GM10266 (cell line): Measurements from ENCODE around the gene LDLRAP1.

Experiments used
- DNase-seq: peaks from one replicate; pipeline ENCODE4 v3.0.0; 2012; ENCODE audit errors: extremely low spot score
- CTCF ChIP-seq: IDR thresholded peaks from 2 replicates; pipeline ENCODE4 v1.5.1; 2012; ENCODE audit warnings: mild to moderate bottlenecking, low read depth; ENCODE audit not compliant: control insufficient read depth, insufficient read depth; ENCODE audit errors: missing control alignments

The LDLRAP1 gene

GRCh38 chr1:25540750-25541342, 2.6 kb upstream of the LDLRAP1 start:
- TF ChIP-seq CTCF = no peak
- DNase-seq = no peak

- no peak for TF ChIP-seq CTCF
- no peak for DNase-seq
Observed at GRCh38 chr1:25541425-25541824, 2.0 kb upstream of the LDLRAP1 start.

- DNase-seq = no peak
- no peak for TF ChIP-seq CTCF
Observed at GRCh38 chr1:25541889-25542658, 1.3 kb upstream of the LDLRAP1 start.

- no peak for DNase-seq
- TF ChIP-seq CTCF = no peak
Observed at GRCh38 chr1:25543005-25543424, 391 bp upstream of the LDLRAP1 start.

GRCh38 chr1:25544243-25544764, 898 bp downstream of the LDLRAP1 start:
- DNase-seq = no peak
- TF ChIP-seq CTCF = no peak

GRCh38 chr1:25544819-25545218, 1.4 kb downstream of the LDLRAP1 start:
- no peak for DNase-seq
- TF ChIP-seq CTCF = no peak

GRCh38 chr1:25545767-25546166, 2.4 kb downstream of the LDLRAP1 start:
- TF ChIP-seq CTCF = no peak
- DNase-seq = no peak
